SK-N-SH (cell line): Measurements from ENCODE around the gene RHOT2. TPM values are rescaled to one million over a fixed set of nuclear protein-coding genes. Genes with fewer than 3 reads are reported as not detected.

Experiments
- CTCF ChIA-PET: fragments of 300-600, 350-600 bp; formaldehyde crosslinking; extraction: SDS; loops from one replicate; lab custom pipeline; 2021; lab: Yijun Ruan, JAX
- POLR2A ChIA-PET: fragments of 350-600 bp; sonication (Branson Sonifier 250); formaldehyde crosslinking; extraction: SDS; loops from one replicate; lab custom pipeline; 2020; ENCODE audit warnings: antibody characterized with exemption, inconsistent platforms; lab: Yijun Ruan, JAX
- DNase-seq: peaks from one replicate; pipeline ENCODE4 v3.0.0; 2012
- H2AFZ ChIP-seq: fragments of 200-600 bp; sonication (generic); 2 replicates; pipeline ENCODE4 v1.8.1; 2016; ENCODE audit warnings: antibody characterized with exemption, mild to moderate bottlenecking, low read depth
- H3F3A ChIP-seq: fragments of 200-600 bp; sonication (generic); replicated peaks from 2 replicates; pipeline ENCODE3; 2016; ENCODE audit warnings: antibody characterized with exemption, mild to moderate bottlenecking; ENCODE audit not compliant: insufficient read depth
- H3K27ac ChIP-seq, 2 experiments: fragments of 200-500 bp in 1 of 2; fragments of 200-600 bp in 1 of 2; sonication (Bioruptor generic) in 1 of 2; sonication (generic), shearing (Covaris generic) in 1 of 2; 2 replicates each; pipeline versions ENCODE4 v1.5.1 to v1.6.1; 2014 to 2016; ENCODE audit warnings: low read depth in 2 of 2, inconsistent platforms in 1 of 2, low read length in 1 of 2, mild to moderate bottlenecking in 1 of 2, mixed read lengths in 1 of 2
- H3K27me3 ChIP-seq: fragments of 200-600 bp; sonication (generic), shearing (Covaris generic); 2 replicates; pipeline ENCODE4 v1.6.1; 2016; ENCODE audit warnings: mixed run types; ENCODE audit not compliant: insufficient read depth
- H3K36me3 ChIP-seq, 2 experiments: fragments of 200-500 bp in 1 of 2; fragments of 200-600 bp in 1 of 2; sonication (Bioruptor generic) in 1 of 2; sonication (generic) in 1 of 2; replicated peaks in 1 of 2; 2 replicates each; pipeline versions ENCODE3 to v1.5.1; 2014 to 2016; ENCODE audit warnings: low read length in 1 of 2, mild to moderate bottlenecking in 1 of 2; ENCODE audit not compliant: insufficient read depth in 2 of 2, control insufficient read depth in 1 of 2
- H3K4me1 ChIP-seq, 2 experiments: fragments of 200-500 bp in 1 of 2; fragments of 200-600 bp in 1 of 2; sonication (Bioruptor generic) in 1 of 2; sonication (generic), shearing (Covaris generic) in 1 of 2; 2 replicates each; pipeline versions ENCODE4 v1.5.1 to v1.6.1; 2014 to 2016; ENCODE audit warnings: low read depth in 1 of 2, low read length in 1 of 2, mixed run types in 1 of 2; ENCODE audit not compliant: insufficient read depth in 2 of 2, control insufficient read depth in 1 of 2
- H3K4me2 ChIP-seq: fragments of 200-600 bp; sonication (generic), shearing (Covaris generic); 2 replicates; pipeline ENCODE4 v1.6.1; 2017; ENCODE audit warnings: mixed run types
- H3K4me3 ChIP-seq, 2 experiments: fragments of 200-500 bp in 1 of 2; fragments of 200-600 bp in 1 of 2; sonication (Bioruptor generic) in 1 of 2; sonication (generic), shearing (Covaris generic) in 1 of 2; 2 replicates each; pipeline versions ENCODE4 v1.5.1 to v1.8.1; 2014 to 2016; ENCODE audit warnings: low read depth in 2 of 2, inconsistent platforms in 1 of 2, low read length in 1 of 2, mild to moderate bottlenecking in 1 of 2, mixed read lengths in 1 of 2, moderate library complexity in 1 of 2
- H3K79me2 ChIP-seq: fragments of 200-600 bp; sonication (generic); 2 replicates; pipeline ENCODE4 v1.8.1; 2017; ENCODE audit warnings: mild to moderate bottlenecking; ENCODE audit not compliant: insufficient read depth
- H3K9ac ChIP-seq: fragments of 200-600 bp; sonication (generic); 2 replicates; pipeline ENCODE4 v1.6.1; 2017; ENCODE audit warnings: mixed run types
- H3K9me2 ChIP-seq: fragments of 200-600 bp; sonication (generic); 2 replicates; pipeline ENCODE4 v1.6.1; 2017; ENCODE audit warnings: mixed run types
- H3K9me3 ChIP-seq: fragments of 200-600 bp; sonication (generic); 2 replicates; pipeline ENCODE4 v1.6.1; 2017; ENCODE audit warnings: mixed run types, mild to moderate bottlenecking, moderate library complexity
- H4K20me1 ChIP-seq: fragments of 200-600 bp; sonication (generic); 2 replicates; pipeline ENCODE4 v1.6.1; 2017; ENCODE audit warnings: mild to moderate bottlenecking, mixed run types; ENCODE audit not compliant: insufficient read depth
- CHD2 ChIP-seq: fragments of 150-350 bp; IDR thresholded peaks from 2 replicates; pipeline ENCODE4 v1.6.1; 2018; ENCODE audit warnings: low read length; ENCODE audit not compliant: partially characterized antibody
- FOSL2 ChIP-seq: IDR thresholded peaks from 2 replicates; pipeline ENCODE4 v1.4.0; 2012; ENCODE audit warnings: low read depth, mild to moderate bottlenecking, moderate library complexity, borderline replicate concordance
- GABPA ChIP-seq: IDR thresholded peaks from 2 replicates; pipeline ENCODE4 v1.4.0; 2012; ENCODE audit warnings: low read depth, mild to moderate bottlenecking
- MEF2A ChIP-seq: IDR thresholded peaks from 2 replicates; pipeline ENCODE4 v1.4.0; 2012; ENCODE audit warnings: low read depth, borderline replicate concordance
- NFIC ChIP-seq: IDR thresholded peaks from 2 replicates; pipeline ENCODE4 v1.4.0; 2012; ENCODE audit warnings: borderline replicate concordance
- POLR2AphosphoS5 ChIP-seq: IDR thresholded peaks from 2 replicates; pipeline ENCODE4 v1.6.1; 2012; ENCODE audit warnings: low read depth, low read length
- RAD21 ChIP-seq: IDR thresholded peaks from 2 replicates; pipeline ENCODE4 v1.6.1; 2012; ENCODE audit warnings: mild to moderate bottlenecking, low read length
- RCOR1 ChIP-seq: fragments of 150-350 bp; IDR thresholded peaks from 2 replicates; pipeline ENCODE4 v1.6.1; 2017; ENCODE audit warnings: antibody characterized with exemption, low read length
- RFX5 ChIP-seq: IDR thresholded peaks from 2 replicates; pipeline ENCODE4 v1.6.1; 2012; ENCODE audit warnings: mild to moderate bottlenecking, improper control_type of control experiment, low read length
- RXRA ChIP-seq: IDR thresholded peaks from 2 replicates; pipeline ENCODE4 v1.4.0; 2012; ENCODE audit warnings: low read depth, mild to moderate bottlenecking, borderline replicate concordance
- SIN3A ChIP-seq: IDR thresholded peaks from 2 replicates; pipeline ENCODE4 v1.6.1; 2012; ENCODE audit warnings: low read depth, mild to moderate bottlenecking, low read length, moderate library complexity, borderline replicate concordance
- SMC3 ChIP-seq: IDR thresholded peaks from 2 replicates; pipeline ENCODE4 v1.6.1; 2012; ENCODE audit warnings: low read depth, low read length, improper control_type of control experiment
- TAF1 ChIP-seq: IDR thresholded peaks from 2 replicates; pipeline ENCODE4 v1.6.1; 2012; ENCODE audit warnings: low read depth, mild to moderate bottlenecking, low read length, moderate library complexity, borderline replicate concordance
- TEAD4 ChIP-seq: IDR thresholded peaks from 2 replicates; pipeline ENCODE4 v1.4.0; 2012; ENCODE audit warnings: mild to moderate bottlenecking, borderline replicate concordance; ENCODE audit not compliant: insufficient read depth
- WGBS: methylation state at CpG from one replicate; pipeline ENCODE4 v1.1.6; 2017; ENCODE audit warnings: low lambda C conversion rate; 5-methylcytosine and 5-hydroxymethylcytosine counted together
- polyA plus RNA-seq, 3 experiments: library from polyadenylated mRNA; depleted of rRNA; stranded (reverse); fragments of >200 nt; gene quantifications; 2 replicates each; pipeline ENCODE4 v1.2.3, GENCODE V29; 2012
- TF ChIP-seq, protein P1 (sequence below): IDR thresholded peaks from 2 replicates; pipeline ENCODE4 v1.4.0; 2012; ENCODE audit warnings: low read depth, borderline replicate concordance
- TF ChIP-seq, protein P2 (sequence below): fragments of 200-600 bp; sonication (generic); IDR thresholded peaks from 2 replicates; pipeline ENCODE4 v1.6.1; 2017; ENCODE audit warnings: antibody characterized with exemption, mild to moderate bottlenecking, moderate library complexity

Gene RHOT2
- polyA plus RNA-seq, 1 of the 3 experiments (the other 2 are of a cell fraction): 229 TPM

DNA sequence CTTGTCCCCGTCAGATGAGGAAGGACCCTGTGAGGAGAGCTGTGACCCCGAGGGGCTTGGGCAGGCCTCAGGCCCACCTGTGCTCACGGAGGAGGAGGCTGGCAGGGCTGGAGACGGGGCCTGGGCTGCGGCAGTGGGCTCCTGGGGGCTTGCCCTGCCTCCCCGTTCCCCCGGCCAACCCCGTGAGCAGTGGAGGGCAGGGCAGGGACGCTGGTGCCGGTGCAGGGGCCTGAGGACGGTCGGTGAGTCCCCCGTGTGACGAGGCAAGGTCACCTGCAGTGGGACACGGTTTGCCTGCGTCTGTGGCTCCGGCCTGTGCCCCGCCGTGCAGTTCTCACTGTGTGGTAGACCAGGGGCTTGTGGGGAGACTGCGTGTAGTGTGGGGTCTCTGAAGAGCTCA, 8.3 kb upstream of the RHOT2 start:
- no peak for DNase-seq
- no peaks in the 10 kb centered on the region for H3F3A ChIP-seq
- peak overlapping the region in 1 of 2 experiments; percentile 96; a peak in 2 of 4 replicates for H3K27ac ChIP-seq
- ChIA-PET POLR2A (interaction anchor here (0.8 to 1.5 kb wide), 5 partner anchors 8 to 56 kb away, joined by 3 to 13 read pairs (median 4); partner anchors contain the start of genes METRN and METTL26), CTCF (interaction anchor here (0.7 to 6.7 kb wide), 13 partner anchors 8 to 88 kb away, joined by 3 to 92 read pairs (median 4); partner anchors contain the start of genes MCRIP2, RHBDL1, RHOT2 and STUB1)
- H4K20me1 ChIP-seq: no peaks in the 10 kb centered on the region
- H3K4me2 ChIP-seq: no peak overlapping the region
- no peaks in the 10 kb centered on the region for H3K9me2 ChIP-seq
- H2AFZ ChIP-seq: no peak overlapping the region
- H3K9ac ChIP-seq: no peak overlapping the region
- peaks cover 3 to 35% of the 10 kb centered on the region in 2 experiments; a peak in 3 of 4 replicates for H3K4me1 ChIP-seq
- H3K4me3 ChIP-seq: no peak overlapping the region; a peak in 1 of 4 replicates
- H3K9me3 ChIP-seq: no peaks in the 10 kb centered on the region
- H3K27me3 ChIP-seq: no peaks in the 10 kb centered on the region
- WGBS: 91% methylated on average over 6 of the region's 20 CpGs
- TF ChIP-seq RAD21 (no peak), POLR2AphosphoS5 (no peak), RXRA (no peak), RCOR1 (no peak), FOSL2 (no peak), SIN3A (no peak), TEAD4 (no peak), MEF2A (no peak), NFIC (no peak), CHD2 (no peak), RFX5 (no peak)
- TF ChIP-seq, protein P1, sequence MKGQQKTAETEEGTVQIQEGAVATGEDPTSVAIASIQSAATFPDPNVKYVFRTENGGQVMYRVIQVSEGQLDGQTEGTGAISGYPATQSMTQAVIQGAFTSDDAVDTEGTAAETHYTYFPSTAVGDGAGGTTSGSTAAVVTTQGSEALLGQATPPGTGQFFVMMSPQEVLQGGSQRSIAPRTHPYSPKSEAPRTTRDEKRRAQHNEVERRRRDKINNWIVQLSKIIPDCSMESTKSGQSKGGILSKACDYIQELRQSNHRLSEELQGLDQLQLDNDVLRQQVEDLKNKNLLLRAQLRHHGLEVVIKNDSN: no peak
- TF ChIP-seq, protein P2, sequence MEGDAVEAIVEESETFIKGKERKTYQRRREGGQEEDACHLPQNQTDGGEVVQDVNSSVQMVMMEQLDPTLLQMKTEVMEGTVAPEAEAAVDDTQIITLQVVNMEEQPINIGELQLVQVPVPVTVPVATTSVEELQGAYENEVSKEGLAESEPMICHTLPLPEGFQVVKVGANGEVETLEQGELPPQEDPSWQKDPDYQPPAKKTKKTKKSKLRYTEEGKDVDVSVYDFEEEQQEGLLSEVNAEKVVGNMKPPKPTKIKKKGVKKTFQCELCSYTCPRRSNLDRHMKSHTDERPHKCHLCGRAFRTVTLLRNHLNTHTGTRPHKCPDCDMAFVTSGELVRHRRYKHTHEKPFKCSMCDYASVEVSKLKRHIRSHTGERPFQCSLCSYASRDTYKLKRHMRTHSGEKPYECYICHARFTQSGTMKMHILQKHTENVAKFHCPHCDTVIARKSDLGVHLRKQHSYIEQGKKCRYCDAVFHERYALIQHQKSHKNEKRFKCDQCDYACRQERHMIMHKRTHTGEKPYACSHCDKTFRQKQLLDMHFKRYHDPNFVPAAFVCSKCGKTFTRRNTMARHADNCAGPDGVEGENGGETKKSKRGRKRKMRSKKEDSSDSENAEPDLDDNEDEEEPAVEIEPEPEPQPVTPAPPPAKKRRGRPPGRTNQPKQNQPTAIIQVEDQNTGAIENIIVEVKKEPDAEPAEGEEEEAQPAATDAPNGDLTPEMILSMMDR: no peak
- H3K79me2 ChIP-seq: no peaks in the 10 kb centered on the region
- peaks cover 0 to 54% of the 10 kb centered on the region in 2 experiments for H3K36me3 ChIP-seq

- Histone ChIP-seq H2AFZ (0 out of 2 replicates have a peak overlapping the region, but pooled peaks have one; percentile 37), H3K9ac (no peak overlapping the region), H3K9me3 (no peaks in the 10 kb centered on the region), H3K79me2 (no peaks in the 10 kb centered on the region), H3F3A (no peaks in the 10 kb centered on the region), H3K36me3 (peaks cover 0 to 49% of the 10 kb centered on the region in 2 experiments), H3K9me2 (no peaks in the 10 kb centered on the region), H4K20me1 (no peaks in the 10 kb centered on the region), H3K4me1 (peaks cover 3 to 35% of the 10 kb centered on the region in 2 experiments; a peak in 3 of 4 replicates), H3K27ac (peak overlapping the region; percentile 45 to 96), H3K4me3 (peak overlapping the region in 1 of 2 experiments; percentile 40; a peak in 2 of 4 replicates), H3K27me3 (no peaks in the 10 kb centered on the region), H3K4me2 (peak overlapping the region; percentile 63; the same call in 1 of the 2 replicates)
- no peak for TF ChIP-seq SMC3
- TF ChIP-seq TAF1: no peak
- TF ChIP-seq FOSL2: no peak
- TF ChIP-seq, protein P1: no peak
- no peak for TF ChIP-seq TEAD4
- no peak for TF ChIP-seq GABPA
- TF ChIP-seq, protein P2: no peak
- TF ChIP-seq RXRA: no peak
- 49% methylated on average over 5 of the region's 6 CpGs for WGBS
- CTCF ChIA-PET: interaction anchor here (0.7 to 6.7 kb wide), 13 partner anchors 10 to 88 kb away, joined by 3 to 92 read pairs (median 5); partner anchors contain the start of genes MCRIP2, RHBDL1, STUB1 and WDR24
- DNase-seq: no peak
- POLR2A ChIA-PET: interaction anchor here (1.0 to 1.5 kb wide), 5 partner anchors 8 to 71 kb away, joined by 3 to 13 read pairs (median 4); partner anchors contain the start of genes METRN, METTL26 and STUB1
These were observed 7.8 kb upstream of the RHOT2 start for GRCh38 chr16:660132-660458.
